ENCODE measurements around the gene CCDC30. TPM values are rescaled to one million over a fixed set of nuclear protein-coding genes. Genes with fewer than 3 reads are reported as not detected.

The CCDC30 gene
- total RNA-seq, 4 donors from 2014 or later = 1.1 to 2.7 (median 2.5) TPM

DNA sequence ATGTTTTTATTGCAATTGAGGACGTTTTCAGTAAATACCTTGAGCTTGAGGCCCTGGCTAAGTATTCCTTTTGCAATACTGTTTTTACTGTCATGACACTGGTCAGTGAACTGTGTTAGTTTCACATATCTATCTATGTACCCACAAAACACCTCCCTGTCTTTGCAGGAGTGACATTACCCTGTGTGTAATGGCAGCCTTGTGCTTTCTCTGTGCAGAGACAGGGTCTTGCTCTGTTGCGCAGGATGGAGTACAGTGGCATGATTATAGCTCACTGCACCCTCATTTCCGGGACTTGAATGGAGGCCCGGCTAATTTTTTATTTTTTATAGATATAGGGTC is 228.0 kb downstream of the CCDC30 start:
- no peak for ATAC-seq
- Histone ChIP-seq H3K36me3 (peaks cover 0 to 10% of the 10 kb centered on the region in 2 donors), H3K4me1 (peaks cover 15 to 86% (median 24%) of the 10 kb centered on the region in 3 donors), H3K4me3 (no peak overlapping the region), H3K27me3 (no peaks in the 10 kb centered on the region), H3K9me3 (no peaks in the 10 kb centered on the region), H3K27ac (no peak overlapping the region)
- no peak for TF ChIP-seq POLR2A (IDR thresholded peaks at IDR 0.05)
- TF ChIP-seq POLR2AphosphoS5 (IDR thresholded peaks at IDR 0.05) = no peak
- TF ChIP-seq, protein P1, sequence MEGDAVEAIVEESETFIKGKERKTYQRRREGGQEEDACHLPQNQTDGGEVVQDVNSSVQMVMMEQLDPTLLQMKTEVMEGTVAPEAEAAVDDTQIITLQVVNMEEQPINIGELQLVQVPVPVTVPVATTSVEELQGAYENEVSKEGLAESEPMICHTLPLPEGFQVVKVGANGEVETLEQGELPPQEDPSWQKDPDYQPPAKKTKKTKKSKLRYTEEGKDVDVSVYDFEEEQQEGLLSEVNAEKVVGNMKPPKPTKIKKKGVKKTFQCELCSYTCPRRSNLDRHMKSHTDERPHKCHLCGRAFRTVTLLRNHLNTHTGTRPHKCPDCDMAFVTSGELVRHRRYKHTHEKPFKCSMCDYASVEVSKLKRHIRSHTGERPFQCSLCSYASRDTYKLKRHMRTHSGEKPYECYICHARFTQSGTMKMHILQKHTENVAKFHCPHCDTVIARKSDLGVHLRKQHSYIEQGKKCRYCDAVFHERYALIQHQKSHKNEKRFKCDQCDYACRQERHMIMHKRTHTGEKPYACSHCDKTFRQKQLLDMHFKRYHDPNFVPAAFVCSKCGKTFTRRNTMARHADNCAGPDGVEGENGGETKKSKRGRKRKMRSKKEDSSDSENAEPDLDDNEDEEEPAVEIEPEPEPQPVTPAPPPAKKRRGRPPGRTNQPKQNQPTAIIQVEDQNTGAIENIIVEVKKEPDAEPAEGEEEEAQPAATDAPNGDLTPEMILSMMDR (IDR thresholded peaks at IDR 0.05) = no peak
- no peak for TF ChIP-seq EP300 (IDR thresholded peaks at IDR 0.05)
- WGBS, 2 donors (ENCODE audit: low coverage in 1 of 2) = 47 to 72% methylated on average over 3 to 4 of the region's 4 CpGs

DNA sequence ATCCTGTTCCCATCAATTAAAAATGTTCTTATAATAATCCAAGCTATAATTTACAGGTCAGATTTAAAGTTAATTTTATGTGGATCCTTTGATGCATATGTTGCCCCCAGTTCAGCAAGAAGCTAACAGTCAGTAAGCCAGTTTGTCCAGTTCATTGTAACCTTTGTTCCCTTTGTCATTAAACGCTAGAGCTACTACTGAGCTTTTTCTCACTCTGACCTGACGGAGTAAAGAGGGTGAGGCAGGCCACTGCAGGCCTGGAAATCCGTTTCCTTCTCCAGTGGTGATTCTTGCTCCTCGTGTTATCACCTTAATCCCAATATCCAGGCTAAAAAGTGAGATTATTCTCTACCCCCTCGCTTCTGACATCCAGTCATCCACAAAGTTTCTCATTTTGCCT is 229.4 kb downstream of the CCDC30 start:
- Histone ChIP-seq H3K36me3 (peaks cover under 1 to 23% of the 10 kb centered on the region in 2 donors), H3K27me3 (no peaks in the 10 kb centered on the region), H3K4me3 (no peak overlapping the region), H3K9me3 (no peaks in the 10 kb centered on the region), H3K27ac (no peak overlapping the region), H3K4me1 (peaks cover 12 to 73% (median 16%) of the 10 kb centered on the region in 3 donors)
- TF ChIP-seq POLR2AphosphoS5 (IDR thresholded peaks at IDR 0.05) (no peak), EP300 (IDR thresholded peaks at IDR 0.05) (no peak), POLR2A (IDR thresholded peaks at IDR 0.05) (no peak)
- TF ChIP-seq, protein P1 (IDR thresholded peaks at IDR 0.05) = no peak
- no peak for ATAC-seq
- 40 to 65% methylated on average over 4 to 5 of the region's 5 CpGs for WGBS, 2 donors (ENCODE audit: low coverage in 1 of 2)

DNA sequence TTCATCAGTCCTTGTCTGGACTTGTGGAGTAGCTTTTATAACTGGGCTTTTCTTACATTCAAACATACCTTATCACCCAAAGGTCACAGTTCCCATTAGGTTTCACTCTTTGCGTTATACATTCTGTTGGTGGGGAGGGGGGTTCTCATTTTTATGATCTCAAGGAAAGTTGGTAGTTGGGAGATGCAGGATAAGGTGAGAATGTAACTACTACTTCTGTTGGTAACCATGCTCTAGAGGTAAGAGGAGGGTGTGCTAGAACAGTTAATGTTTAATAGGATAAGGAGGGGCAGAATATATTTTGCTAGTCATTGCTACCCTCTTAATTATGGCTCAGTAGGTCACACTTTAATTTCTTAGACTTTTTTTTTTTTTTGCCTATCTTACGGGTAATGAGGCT is 229.8 kb downstream of the CCDC30 start:
- Histone ChIP-seq H3K4me1 (peaks cover 12 to 69% (median 16%) of the 10 kb centered on the region in 3 donors), H3K36me3 (peaks cover 3 to 28% of the 10 kb centered on the region in 2 donors), H3K27me3 (no peaks in the 10 kb centered on the region), H3K9me3 (no peaks in the 10 kb centered on the region), H3K27ac (no peak overlapping the region), H3K4me3 (no peak overlapping the region)
- 90 to 91% methylated on average over 1 to 2 of the region's 2 CpGs for WGBS, 2 donors (ENCODE audit: low coverage in 1 of 2)
- ATAC-seq = no peak
- no peak for TF ChIP-seq POLR2AphosphoS5 (IDR thresholded peaks at IDR 0.05)
- no peak for TF ChIP-seq POLR2A (IDR thresholded peaks at IDR 0.05)
- TF ChIP-seq EP300 (IDR thresholded peaks at IDR 0.05) = no peak
- TF ChIP-seq, protein P1 (IDR thresholded peaks at IDR 0.05) = no peak

DNA sequence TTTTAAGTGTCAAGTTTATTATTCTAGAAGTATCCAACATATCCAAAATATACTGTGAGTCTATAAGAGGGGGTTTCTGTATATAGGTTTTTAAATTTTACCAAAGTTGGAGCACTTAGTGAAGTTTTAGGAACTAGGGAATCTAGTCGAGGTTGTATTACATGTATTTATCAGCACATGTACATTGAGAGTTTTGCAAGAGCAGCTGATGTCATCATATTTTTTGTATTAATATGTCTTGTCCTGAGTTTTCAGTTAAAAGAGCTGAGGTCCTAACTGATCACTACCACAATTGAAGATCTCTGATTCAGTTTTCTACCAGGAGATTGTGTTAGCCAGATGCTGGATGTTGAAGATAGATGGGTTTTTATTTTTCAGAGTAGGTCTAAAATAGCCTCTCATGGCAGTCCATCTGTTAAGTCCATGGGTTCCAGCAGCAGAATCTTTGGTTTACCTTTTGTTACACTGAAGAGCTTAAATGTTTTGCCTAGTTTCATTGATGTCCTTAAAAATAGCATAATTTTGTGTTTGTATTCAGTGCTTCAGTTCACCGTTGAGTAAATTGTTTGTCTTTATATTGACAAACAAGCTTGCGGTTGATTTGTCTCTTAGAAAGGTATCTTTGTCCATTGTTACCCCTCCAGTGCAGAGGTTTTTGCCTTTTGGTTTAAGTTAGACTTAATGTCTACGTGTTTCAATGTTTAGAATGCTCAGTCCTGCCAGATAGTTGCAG is 235.2 kb downstream of the CCDC30 start:
- no peaks in the 10 kb centered on the region for H3K27me3 ChIP-seq
- H3K4me1 ChIP-seq = peaks cover 0 to 15% (median under 1%) of the 10 kb centered on the region in 3 donors
- no peak for ATAC-seq
- H3K4me3 ChIP-seq = no peak overlapping the region
- H3K27ac ChIP-seq = no peak overlapping the region
- no peaks in the 10 kb centered on the region for H3K9me3 ChIP-seq
- TF ChIP-seq POLR2A (IDR thresholded peaks at IDR 0.05) (no peak), POLR2AphosphoS5 (IDR thresholded peaks at IDR 0.05) (no peak), EP300 (IDR thresholded peaks at IDR 0.05) (no peak)
- TF ChIP-seq, protein P1 (IDR thresholded peaks at IDR 0.05) = no peak
- 86 to 91% methylated on average over 4 of the region's 4 CpGs for WGBS, 2 donors (ENCODE audit: low coverage in 1 of 2)
- H3K36me3 ChIP-seq = peaks cover 7 to 81% of the 10 kb centered on the region in 2 donors

DNA sequence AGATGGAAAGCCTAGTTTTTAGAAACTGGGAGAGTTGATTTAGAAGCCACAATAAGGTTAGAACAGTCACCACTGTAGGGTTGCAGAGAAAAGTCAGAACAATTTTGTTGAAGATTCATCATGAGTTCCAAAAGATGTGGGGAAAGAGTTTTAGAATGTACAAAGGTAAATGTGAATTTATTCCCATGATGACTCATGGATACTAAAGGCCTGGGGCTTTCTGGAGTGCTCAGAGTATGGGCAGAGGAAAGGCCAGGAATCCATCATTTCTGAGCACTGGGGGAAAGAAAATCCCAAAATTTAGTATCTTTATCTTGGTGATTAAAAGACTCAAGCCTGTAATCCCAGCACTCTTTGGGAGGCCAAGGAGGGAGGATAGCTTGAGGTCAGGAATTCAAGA is 236.9 kb downstream of the CCDC30 start:
- TF ChIP-seq, protein P1 (IDR thresholded peaks at IDR 0.05) = no peak
- no peaks in the 10 kb centered on the region for H3K27me3 ChIP-seq
- H3K36me3 ChIP-seq = peaks cover 7 to 98% of the 10 kb centered on the region in 2 donors
- ATAC-seq = no peak
- no peak overlapping the region for H3K27ac ChIP-seq
- no peak overlapping the region for H3K4me3 ChIP-seq
- peaks cover 0 to 3% (median 0%) of the 10 kb centered on the region in 3 donors for H3K4me1 ChIP-seq
- H3K9me3 ChIP-seq = no peaks in the 10 kb centered on the region
